Right lobe of liver (tissue), 6 donors: Measurements from ENCODE around the gene IMMT. TPM values are rescaled to one million over a fixed set of nuclear protein-coding genes. Genes with fewer than 3 reads are reported as not detected.
A peak's percentile ranks its signal among the peaks of the same experiment; 100 is the strongest.

Experiments used
- ATAC-seq, 4 donors: fragments of 200-7000 bp; cut with Tn5 transposase; one replicate each; pipeline ENCODE4 v1.9.1; 2020; ENCODE audit warnings: mild to moderate bottlenecking in 4 of 4, moderate library complexity in 4 of 4
- DNase-seq, 3 donors: peaks; one replicate each; pipeline ENCODE4 v3.0.0-alpha.2; 2020
- H3K27ac ChIP-seq, 3 donors: fragments of 200-600 bp; one replicate each; pipeline ENCODE4 v1.8.0; 2022
- H3K27me3 ChIP-seq, 2 donors: fragments of 200-600 bp; one replicate each; pipeline ENCODE4 v1.8.0; 2022
- H3K36me3 ChIP-seq, 4 donors: fragments of 200-600 bp; sonication (generic) in 1 of 4; one replicate each; pipeline versions ENCODE4 v1.5.1 to v1.8.0; 2017 to 2022; ENCODE audit warnings: control low read depth in 1 of 4
- H3K4me1 ChIP-seq, 4 donors: fragments of 200-600 bp; sonication (generic) in 1 of 4; one replicate each; pipeline versions ENCODE4 v1.5.1 to v1.8.0; 2017 to 2022; ENCODE audit warnings: control low read depth in 1 of 4
- H3K4me3 ChIP-seq, 3 donors: fragments of 200-600 bp; one replicate each; pipeline ENCODE4 v1.8.0; 2022
- H3K9me3 ChIP-seq, 4 donors: fragments of 200-600 bp; sonication (generic) in 1 of 4; one replicate each; pipeline versions ENCODE4 v1.5.1 to v1.8.0; 2017 to 2022; ENCODE audit warnings: control low read depth in 1 of 4
- POLR2A ChIP-seq: fragments of 450-650 bp; IDR thresholded peaks from one replicate; pipeline ENCODE4 v1.6.1; 2017; ENCODE audit warnings: antibody characterized with exemption, mild to moderate bottlenecking
- WGBS: methylation state at CpG from one replicate; pipeline ENCODE4 v1.1.6; 2018; ENCODE audit warnings: low coverage, low lambda C conversion rate; ENCODE audit not compliant: insufficient coverage; ENCODE audit errors: missing lambda C conversion rate; 5-methylcytosine and 5-hydroxymethylcytosine counted together
- intact Hi-C, 2 donors: fragments of 100-400 bp; cut with DNase I; formaldehyde crosslinking; loops; one replicate each; pipeline versions ENCODE4 v1.11.2 to v1.14.1; 2022
- total RNA-seq, 6 experiments: library from RNA; depleted of rRNA in 2 of 6; stranded (reverse); fragments of >200 nt in 2 of 6; fragmentation: NEBNext Ultra II Directional in 3 of 6; extraction: Animal tissue kit (Norgen Biotek cat#: 25700) in 3 of 6; gene quantifications; one replicate each; pipeline versions ENCODE4 v1.1.0 to v1.2.4, GENCODE V29; 2016 to 2023
- TF ChIP-seq, protein P1 (sequence below), 4 donors: fragments of 200-600 bp in 3 of 4; fragments of 450-650 bp in 1 of 4; IDR thresholded peaks; one replicate each; pipeline versions ENCODE4 v1.5.1 to v1.8.0; 2016 to 2022; ENCODE audit warnings: antibody characterized with exemption in 4 of 4, mild to moderate bottlenecking in 2 of 4
- donor health status: DM: no; HTN: yes; CAD: no.
- donor health status: DM: no; HTN: no; CAD: no.
- donor health status: DM: no; HTN: no; CAD: no.
- donor health status: DM: no; HTN: yes; CAD: no.
- donor health status: DM: no; HTN: yes; CAD: no.

IMMT gene
- total RNA-seq, 6 experiments from 2014 or later: 48.9 to 56.9 (median 52.5) TPM

DNA sequence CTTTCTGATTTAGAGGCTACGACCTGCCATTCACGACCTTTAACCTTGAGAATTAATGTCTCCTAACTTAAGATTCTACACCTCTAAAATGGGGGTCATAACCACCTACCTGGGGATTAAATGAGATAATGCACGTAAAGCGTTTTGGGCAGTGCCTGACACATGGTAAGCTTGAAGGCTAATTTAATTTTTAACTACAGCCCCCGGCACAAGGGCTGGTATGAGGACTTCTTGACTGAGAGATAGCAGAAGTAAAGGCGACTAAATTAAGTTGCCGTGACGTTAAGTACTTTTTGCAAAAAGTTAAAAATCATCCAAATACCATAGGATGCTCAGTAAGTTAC, 4.5 kb upstream of the IMMT start:
- Histone ChIP-seq H3K36me3 (no peaks in the 10 kb centered on the region), H3K27me3 (no peaks in the 10 kb centered on the region), H3K9me3 (no peaks in the 10 kb centered on the region), H3K27ac (peak overlapping the region; percentile 46 to 71 (median 65)), H3K4me3 (peak overlapping the region; percentile 62 to 85 (median 83)), H3K4me1 (peaks cover 0 to 19% (median 0%) of the 10 kb centered on the region in 4 donors)
- DNase-seq: no peak
- ATAC-seq: no peak
- no peak for TF ChIP-seq POLR2A
- TF ChIP-seq, protein P1, sequence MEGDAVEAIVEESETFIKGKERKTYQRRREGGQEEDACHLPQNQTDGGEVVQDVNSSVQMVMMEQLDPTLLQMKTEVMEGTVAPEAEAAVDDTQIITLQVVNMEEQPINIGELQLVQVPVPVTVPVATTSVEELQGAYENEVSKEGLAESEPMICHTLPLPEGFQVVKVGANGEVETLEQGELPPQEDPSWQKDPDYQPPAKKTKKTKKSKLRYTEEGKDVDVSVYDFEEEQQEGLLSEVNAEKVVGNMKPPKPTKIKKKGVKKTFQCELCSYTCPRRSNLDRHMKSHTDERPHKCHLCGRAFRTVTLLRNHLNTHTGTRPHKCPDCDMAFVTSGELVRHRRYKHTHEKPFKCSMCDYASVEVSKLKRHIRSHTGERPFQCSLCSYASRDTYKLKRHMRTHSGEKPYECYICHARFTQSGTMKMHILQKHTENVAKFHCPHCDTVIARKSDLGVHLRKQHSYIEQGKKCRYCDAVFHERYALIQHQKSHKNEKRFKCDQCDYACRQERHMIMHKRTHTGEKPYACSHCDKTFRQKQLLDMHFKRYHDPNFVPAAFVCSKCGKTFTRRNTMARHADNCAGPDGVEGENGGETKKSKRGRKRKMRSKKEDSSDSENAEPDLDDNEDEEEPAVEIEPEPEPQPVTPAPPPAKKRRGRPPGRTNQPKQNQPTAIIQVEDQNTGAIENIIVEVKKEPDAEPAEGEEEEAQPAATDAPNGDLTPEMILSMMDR (IDR thresholded peaks at IDR 0.05): no peak
- intact Hi-C loops: no loop called here
- 0% methylated on average over 8 of the region's 8 CpGs for WGBS

DNA sequence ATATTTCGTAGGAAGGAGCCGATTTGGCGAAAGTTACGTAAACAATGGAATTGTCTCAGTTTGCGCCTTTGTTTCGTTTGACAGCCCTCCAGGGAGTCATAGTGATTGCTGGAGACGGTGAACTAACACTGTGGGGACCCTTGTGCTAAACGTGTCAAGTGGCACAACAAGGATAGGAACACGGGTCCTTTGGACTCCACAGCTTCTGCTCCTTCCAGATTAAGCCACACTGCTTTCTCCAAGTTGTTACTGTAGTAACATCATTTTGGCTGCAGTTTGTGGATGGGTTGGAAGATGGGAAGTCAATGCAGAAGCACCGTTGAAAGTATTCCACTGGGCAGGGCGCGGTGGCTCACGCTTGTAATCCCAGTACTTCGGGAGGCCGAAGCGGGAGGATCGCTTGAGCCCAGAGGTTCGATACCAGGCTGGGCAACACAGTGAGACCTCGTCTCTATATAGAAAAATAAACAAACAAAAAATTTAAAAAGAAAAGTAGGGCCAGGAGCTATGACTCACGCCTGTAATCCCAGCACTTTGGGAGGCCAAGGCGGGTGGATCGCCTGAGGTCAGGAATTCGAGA, 636 bp upstream of the IMMT start:
- WGBS: 27% methylated on average over 13 of the region's 23 CpGs
- ATAC-seq (no peak), DNase-seq (no peak)
- H3K36me3 ChIP-seq: no peaks in the 10 kb centered on the region
- H3K27ac ChIP-seq: peak overlapping the region; percentile 92 to 96 (median 93)
- H3K4me1 ChIP-seq: peaks cover 0 to 34% (median 9%) of the 10 kb centered on the region in 4 donors
- H3K4me3 ChIP-seq: peak overlapping the region; percentile 96 to 100 (median 99)
- TF ChIP-seq POLR2A: no peak
- TF ChIP-seq, protein P1 (IDR thresholded peaks at IDR 0.05): no peak
- H3K27me3 ChIP-seq: no peaks in the 10 kb centered on the region
- no peaks in the 10 kb centered on the region for H3K9me3 ChIP-seq
- intact Hi-C loops: no loop called here

DNA sequence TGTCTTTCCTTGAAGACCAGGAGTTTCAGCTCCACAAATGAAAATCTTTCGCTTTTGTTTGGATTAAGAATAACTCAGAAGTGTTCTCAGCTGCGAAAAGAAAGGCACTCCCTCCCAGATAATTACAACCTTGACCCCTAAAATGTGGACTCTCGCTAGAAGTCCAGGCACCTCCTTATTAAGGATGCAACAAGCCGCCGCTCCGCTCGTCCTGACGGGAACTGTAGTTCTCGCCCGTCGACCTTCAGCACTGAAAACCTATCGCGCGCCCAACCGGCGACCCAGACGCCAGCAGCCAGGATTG, 559 bp downstream of the IMMT start:
- Histone ChIP-seq H3K9me3 (no peaks in the 10 kb centered on the region), H3K36me3 (no peaks in the 10 kb centered on the region), H3K4me3 (peak overlapping the region; percentile 96 to 100 (median 99)), H3K27me3 (no peaks in the 10 kb centered on the region), H3K27ac (peak overlapping the region; percentile 92 to 96 (median 93)), H3K4me1 (peaks cover 0 to 28% (median 11%) of the 10 kb centered on the region in 4 donors)
- peak in 2 of 3 donors; percentile 96 to 97 for DNase-seq
- no peak for TF ChIP-seq POLR2A
- TF ChIP-seq, protein P1 (IDR thresholded peaks at IDR 0.05): no peak
- intact Hi-C loops: no loop called here
- no peak for ATAC-seq
- 0% methylated on average over 3 of the region's 17 CpGs for WGBS

DNA sequence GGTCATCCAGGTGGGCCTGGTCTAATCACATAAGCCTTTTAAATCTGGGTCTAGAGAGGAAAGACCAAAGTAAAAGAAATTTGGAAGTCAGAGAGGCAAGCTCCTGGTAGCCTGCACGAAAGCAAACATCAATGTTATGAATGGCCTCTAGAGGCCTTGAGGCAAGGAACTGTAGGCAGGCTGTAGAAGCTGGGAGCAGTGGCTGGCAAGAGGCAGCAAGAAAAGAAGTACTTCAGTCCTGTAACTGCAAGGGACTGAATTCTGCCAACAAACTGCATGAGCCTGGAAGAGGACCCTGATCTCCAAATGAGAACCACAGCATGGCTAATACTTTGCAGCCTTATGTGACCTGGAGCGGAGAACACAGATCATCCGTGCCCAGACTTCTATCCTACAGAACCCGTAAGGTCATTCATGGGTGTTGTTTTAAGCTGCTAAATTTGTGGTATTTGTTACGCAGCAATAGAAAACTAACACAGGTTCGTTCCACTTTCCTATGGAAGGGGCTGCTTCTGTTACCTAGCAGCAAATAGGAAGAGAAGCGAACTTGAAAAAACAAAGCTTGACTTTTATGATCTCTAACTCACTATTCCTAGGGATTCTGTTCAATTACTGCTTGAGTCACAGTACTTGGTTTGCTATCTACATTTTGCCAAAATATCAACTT, 1.2 kb downstream of the IMMT start:
- H3K9me3 ChIP-seq: no peaks in the 10 kb centered on the region
- ATAC-seq (no peak), DNase-seq (no peak)
- 66% methylated on average over 7 of the region's 7 CpGs for WGBS
- intact Hi-C loops: no loop called here
- TF ChIP-seq, protein P1 (IDR thresholded peaks at IDR 0.05): no peak
- no peaks in the 10 kb centered on the region for H3K27me3 ChIP-seq
- no peaks in the 10 kb centered on the region for H3K36me3 ChIP-seq
- H3K4me1 ChIP-seq: peaks cover 0 to 28% (median 11%) of the 10 kb centered on the region in 4 donors
- H3K4me3 ChIP-seq: peak overlapping the region; percentile 96 to 100 (median 99)
- peak overlapping the region in 2 of 3 donors; percentile 92 to 93 for H3K27ac ChIP-seq
